ENCODE data around the gene HS6ST2.

GRCh38 chrX:132623300-132623699 lies 335.1 kb downstream of the HS6ST2 start:
- TF ChIP-seq CTCF (IDR thresholded peaks at IDR 0.05): no peak
- TF ChIP-seq POLR2A (IDR thresholded peaks at IDR 0.05): no peak
- no peak for TF ChIP-seq EP300 (IDR thresholded peaks at IDR 0.05)

Measured in tibial nerve (tissue), 4 donors.